Measurements from ENCODE around the gene SLC37A1. TPM values are rescaled to one million over a fixed set of nuclear protein-coding genes. Genes with fewer than 3 reads are reported as not detected.
"Not testable (repeated sequence)": the region's sequence is repeated elsewhere in the genome, so short reads cannot be mapped to it uniquely, and the experiment has no call there.

SLC37A1 gene
- total RNA-seq, 1 donor from 2014 or later = 23.0 TPM

DNA sequence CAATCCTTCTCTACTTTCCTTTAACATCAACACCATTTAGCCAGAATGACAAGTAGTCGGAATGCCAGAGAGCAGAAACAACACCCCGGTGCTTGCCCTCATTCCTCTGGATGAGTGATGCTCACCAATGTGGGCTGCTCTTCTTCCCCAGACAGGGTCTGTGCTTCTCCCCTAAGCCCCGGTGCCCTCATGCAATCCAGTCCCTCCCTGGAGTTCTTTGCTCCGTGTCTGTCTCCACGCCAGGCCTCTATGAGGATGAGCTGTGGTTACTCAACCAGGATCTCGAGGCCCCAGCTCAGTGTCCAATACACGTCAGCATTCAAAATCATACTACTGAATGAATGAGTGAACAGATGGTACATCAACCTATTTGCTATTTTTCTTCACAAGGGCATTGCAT is 110.0 kb downstream of the SLC37A1 start:
- H3K9me3 Mint-ChIP-seq = no peaks in the 10 kb centered on the region
- no peak for DNase-seq
- no peak overlapping the region for H3K4me3 Mint-ChIP-seq
- H3K4me1 Mint-ChIP-seq = no peaks in the 10 kb centered on the region
- no peaks in the 10 kb centered on the region for H3K36me3 Mint-ChIP-seq (ENCODE audit: low read depth)
- H3K27ac Mint-ChIP-seq = no peak overlapping the region
- intact Hi-C loops (cut with micrococcal nuclease) = no loop called here
- H3K27me3 Mint-ChIP-seq = peaks cover 33% of the 10 kb centered on the region

DNA sequence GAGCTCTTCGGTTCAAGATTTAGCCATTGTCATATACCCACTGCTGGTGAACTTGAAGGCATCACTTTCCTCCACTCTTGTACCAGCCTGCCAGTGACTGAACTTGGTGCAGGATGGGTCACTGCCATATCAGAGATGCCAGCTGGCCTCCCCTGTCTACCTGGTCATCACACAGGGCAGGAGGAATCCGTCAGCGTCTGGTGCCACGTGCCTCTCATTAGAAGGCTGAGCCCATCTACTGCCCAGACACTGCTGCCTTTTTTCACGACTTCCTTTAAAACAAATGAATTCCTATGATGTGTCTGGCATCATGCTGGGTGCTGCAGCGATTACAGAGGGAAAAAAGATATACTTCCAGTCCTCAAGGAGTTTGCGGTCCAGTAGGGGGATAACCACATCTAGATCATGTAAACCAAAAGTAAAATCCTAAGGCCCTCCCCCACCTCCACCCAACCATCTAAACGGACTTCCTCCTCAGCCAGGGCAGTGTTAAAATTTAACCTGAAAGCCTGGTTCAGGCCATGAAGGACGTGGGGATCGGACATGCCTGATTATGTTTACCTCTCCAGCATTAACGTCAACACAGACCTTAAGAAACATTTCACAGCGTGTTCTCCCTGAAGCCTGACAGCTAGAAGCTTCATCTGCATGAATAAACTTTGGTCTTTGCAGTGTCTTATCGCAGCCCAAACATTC is 110.6 kb downstream of the SLC37A1 start:
- no peaks in the 10 kb centered on the region for H3K9me3 Mint-ChIP-seq
- no peak overlapping the region for H3K4me3 Mint-ChIP-seq
- H3K4me1 Mint-ChIP-seq = no peaks in the 10 kb centered on the region
- DNase-seq = no peak
- no peak overlapping the region for H3K27ac Mint-ChIP-seq
- H3K36me3 Mint-ChIP-seq (ENCODE audit: low read depth) = no peaks in the 10 kb centered on the region
- peaks cover 32% of the 10 kb centered on the region for H3K27me3 Mint-ChIP-seq
- intact Hi-C loops (cut with micrococcal nuclease) = no loop called here

DNA sequence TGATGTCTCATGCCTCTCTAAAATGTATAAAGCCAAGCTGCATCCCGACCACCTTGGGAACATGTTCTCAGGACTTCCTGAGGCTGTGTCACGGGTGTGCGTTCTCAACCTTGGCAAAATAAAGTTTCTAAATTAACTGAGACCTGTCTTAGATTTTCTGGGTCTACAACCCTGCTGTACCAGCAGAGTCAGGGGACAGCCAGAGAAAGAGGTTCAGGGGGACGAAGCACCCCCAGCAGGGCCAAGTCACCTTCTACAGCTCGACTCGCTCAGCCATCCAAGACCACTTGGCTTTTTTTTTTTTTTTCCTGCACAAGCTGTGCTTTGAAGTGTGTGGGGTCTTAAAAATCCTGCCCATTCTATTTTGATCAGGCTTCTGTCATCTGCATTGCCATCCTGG is 111.3 kb downstream of the SLC37A1 start:
- Mint-ChIP-seq H3K36me3 (ENCODE audit: low read depth) (no peaks in the 10 kb centered on the region), H3K4me1 (no peaks in the 10 kb centered on the region), H3K27me3 (peaks cover 29% of the 10 kb centered on the region), H3K27ac (no peak overlapping the region), H3K9me3 (no peaks in the 10 kb centered on the region), H3K4me3 (no peak overlapping the region)
- no peak for DNase-seq
- intact Hi-C loops (cut with micrococcal nuclease) = no loop called here

DNA sequence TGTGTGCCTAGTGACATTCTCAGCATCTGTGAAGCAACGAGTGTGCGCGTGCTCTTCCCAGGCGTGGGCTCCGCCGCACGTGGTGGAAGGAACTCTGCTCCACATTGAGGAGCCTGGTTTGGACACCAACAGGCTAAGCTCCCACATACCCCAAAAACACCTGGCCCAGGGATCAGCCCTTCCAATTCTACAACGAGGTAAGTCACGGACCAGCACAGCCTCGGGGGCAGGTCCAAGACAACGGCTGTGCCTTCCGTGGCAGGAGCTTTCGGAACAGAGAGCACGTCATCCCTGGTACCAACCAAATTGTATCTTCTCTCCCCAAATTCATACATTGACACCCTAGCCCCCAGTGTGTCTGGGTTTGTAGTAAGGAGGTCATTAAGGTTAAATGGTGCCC is 112.5 kb downstream of the SLC37A1 start:
- H3K27me3 Mint-ChIP-seq = peaks cover 26% of the 10 kb centered on the region
- DNase-seq = no peak

DNA sequence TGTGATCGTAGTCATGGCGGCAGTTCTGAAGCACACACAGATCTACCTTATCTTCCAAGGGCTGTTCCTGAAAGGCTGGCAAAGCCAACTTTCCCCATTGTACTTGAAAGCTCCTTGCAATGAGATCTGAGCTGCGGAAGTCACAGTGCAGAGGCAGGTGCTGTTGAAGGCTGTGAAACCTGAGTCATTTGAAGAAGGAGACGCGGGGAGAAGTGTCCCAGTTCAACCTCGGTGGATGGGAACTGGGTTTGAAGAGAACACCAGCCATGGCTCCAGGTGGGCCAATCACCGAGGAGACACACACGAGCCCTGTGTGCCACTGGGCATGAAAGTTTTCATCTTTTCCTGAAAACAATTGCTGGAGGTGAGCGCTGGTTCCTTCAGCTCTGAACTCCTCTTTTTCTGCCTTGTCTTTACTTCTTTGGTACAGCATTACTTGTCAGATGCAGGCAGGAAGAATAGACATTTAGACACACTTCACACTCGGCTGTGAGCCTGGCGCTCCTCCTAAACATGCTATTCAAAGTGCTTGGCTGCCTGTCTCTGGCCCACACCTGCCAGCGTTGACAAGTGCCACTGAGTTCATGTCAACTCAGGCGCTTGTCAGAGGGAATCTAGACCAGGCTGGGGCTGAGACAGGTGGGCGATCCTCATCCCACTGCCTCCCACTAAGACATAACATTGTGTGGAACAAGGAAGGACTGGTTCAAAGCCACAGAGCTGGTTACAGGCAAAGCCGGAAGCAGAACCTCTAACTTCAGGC is 114.1 kb downstream of the SLC37A1 start:
- Mint-ChIP-seq H3K4me3 (no peak overlapping the region), H3K4me1 (no peaks in the 10 kb centered on the region), H3K9me3 (no peaks in the 10 kb centered on the region), H3K27me3 (peaks cover 17% of the 10 kb centered on the region), H3K27ac (no peak overlapping the region), H3K36me3 (ENCODE audit: low read depth) (no peaks in the 10 kb centered on the region)
- no peak for DNase-seq
- intact Hi-C loops (cut with micrococcal nuclease) = no loop called here

More for the DNA sequence above, 112.5 kb downstream of the SLC37A1 start:
- Mint-ChIP-seq H3K27ac (no peak overlapping the region), H3K36me3 (ENCODE audit: low read depth) (no peaks in the 10 kb centered on the region), H3K4me1 (no peaks in the 10 kb centered on the region), H3K9me3 (no peaks in the 10 kb centered on the region), H3K4me3 (no peak overlapping the region)
- intact Hi-C loops (cut with micrococcal nuclease) = no loop called here

DNA sequence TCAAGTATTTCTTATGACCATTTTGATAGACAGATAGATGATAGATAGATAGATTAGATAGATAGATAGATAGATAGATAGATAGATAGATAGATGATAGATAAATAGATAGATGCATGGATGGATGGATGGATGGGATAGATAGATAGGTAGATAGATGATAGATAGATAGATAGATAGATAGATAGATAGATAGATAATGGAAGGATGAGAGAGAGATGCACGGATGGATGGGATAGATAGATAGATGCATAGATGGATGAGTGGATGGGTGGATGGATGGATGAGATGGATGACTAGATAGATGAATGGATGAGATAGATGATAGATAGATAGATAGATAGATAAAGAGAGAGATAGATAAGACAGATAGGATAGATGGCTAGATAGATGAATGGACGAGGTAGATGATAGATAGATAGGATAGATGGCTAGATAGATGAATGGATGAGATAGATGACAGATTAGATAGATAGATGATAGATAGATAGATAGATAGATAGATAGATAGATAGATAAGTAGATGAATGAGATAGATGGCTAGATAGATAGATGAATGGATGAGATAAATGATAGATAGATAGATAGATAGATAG is 114.9 kb downstream of the SLC37A1 start:
- H3K27ac Mint-ChIP-seq; H3K9me3 Mint-ChIP-seq; H3K36me3 Mint-ChIP-seq (ENCODE audit: low read depth); H3K4me1 Mint-ChIP-seq; DNase-seq; intact Hi-C loops (cut with micrococcal nuclease); H3K4me3 Mint-ChIP-seq: not testable (repeated sequence)
- peaks cover 17% of the 10 kb centered on the region for H3K27me3 Mint-ChIP-seq

DNA sequence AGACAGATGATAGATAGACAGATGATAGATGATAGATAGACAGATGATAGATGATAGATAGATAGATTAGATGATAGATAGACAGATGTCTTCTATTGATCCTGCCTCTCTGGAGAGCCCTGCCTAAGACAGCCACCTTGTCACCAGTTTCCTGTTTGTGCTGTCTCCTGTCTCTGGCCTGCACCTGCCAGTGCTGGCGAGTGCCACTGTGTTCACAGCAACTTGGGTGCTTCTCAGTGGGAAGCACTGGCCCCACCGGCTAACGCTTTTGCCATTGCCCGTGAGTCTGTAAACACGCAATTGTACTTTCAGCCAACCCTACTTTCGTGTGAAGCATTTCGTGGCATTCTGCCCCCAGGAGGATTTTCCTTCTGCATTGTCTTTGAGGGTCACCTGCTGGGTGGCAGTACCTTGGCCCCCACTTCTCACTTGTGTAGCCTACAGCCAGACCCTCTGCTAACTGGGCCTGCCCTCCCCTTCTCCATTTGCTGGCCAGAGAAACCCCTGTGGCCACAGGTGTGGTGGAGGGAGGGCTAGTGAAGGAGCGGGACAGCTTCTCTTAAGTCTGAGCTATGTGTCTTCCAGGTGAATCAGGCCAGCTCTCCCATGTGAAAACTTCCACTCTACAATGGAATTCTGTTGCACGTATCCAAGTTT is 116.4 kb downstream of the SLC37A1 start:
- Mint-ChIP-seq H3K27me3 (peaks cover 12% of the 10 kb centered on the region), H3K4me3 (no peak overlapping the region), H3K27ac (no peak overlapping the region), H3K4me1 (no peaks in the 10 kb centered on the region), H3K9me3 (no peaks in the 10 kb centered on the region), H3K36me3 (ENCODE audit: low read depth) (no peaks in the 10 kb centered on the region)
- DNase-seq = no peak
- intact Hi-C loops (cut with micrococcal nuclease) = no loop called here

DNA sequence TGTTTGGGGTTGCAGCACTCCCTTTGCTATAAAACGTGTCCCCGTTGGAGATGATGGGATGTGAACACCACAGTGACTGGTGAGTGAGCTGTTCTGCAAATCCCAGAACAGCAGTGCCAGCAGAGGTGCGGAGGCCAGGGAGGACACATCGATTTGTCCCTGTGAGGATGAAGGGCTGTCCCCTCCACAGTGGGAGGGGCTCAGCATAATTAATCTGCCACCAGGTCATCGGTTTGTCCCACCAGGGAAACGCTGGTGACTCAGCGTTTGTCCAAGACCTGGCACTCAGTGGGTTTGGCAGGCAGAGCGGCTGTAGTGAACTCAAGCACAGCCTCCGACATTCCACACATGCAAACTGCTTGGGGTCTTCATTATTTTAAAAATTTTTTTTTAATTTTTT is 117.0 kb downstream of the SLC37A1 start:
- DNase-seq = no peak
- H3K27me3 Mint-ChIP-seq = peaks cover 11% of the 10 kb centered on the region
- H3K9me3 Mint-ChIP-seq = no peaks in the 10 kb centered on the region
- no peak overlapping the region for H3K27ac Mint-ChIP-seq
- intact Hi-C loops (cut with micrococcal nuclease) = no loop called here
- H3K4me3 Mint-ChIP-seq = no peak overlapping the region
- H3K4me1 Mint-ChIP-seq = no peaks in the 10 kb centered on the region
- no peaks in the 10 kb centered on the region for H3K36me3 Mint-ChIP-seq (ENCODE audit: low read depth)

Other genes starting within 250 kb of the SLC37A1 start
- not detected in 2 replicates for gene TFF3, start 198.4 kb upstream of the SLC37A1 start, total RNA-seq
- gene TFF2, start 162.9 kb upstream of the SLC37A1 start, total RNA-seq = not detected in 2 replicates
- not detected in 2 replicates for gene TFF1, start 147.3 kb upstream of the SLC37A1 start, total RNA-seq
- gene TMPRSS3, start 117.8 kb upstream of the SLC37A1 start, total RNA-seq = 56.9 and 58.7 TPM in 2 replicates
- gene UBASH3A, start 110.0 kb upstream of the SLC37A1 start, total RNA-seq = 61.4 and 65.7 TPM in 2 replicates
- not detected in 2 replicates for gene RSPH1, start 17.6 kb upstream of the SLC37A1 start, total RNA-seq
- 10.7 and 13.1 TPM in 2 replicates for gene PDE9A, start 139.8 kb downstream of the SLC37A1 start, total RNA-seq

All from activated CD4-positive, alpha-beta T cell treated with anti-CD3 and anti-CD28 coated beads, Interleukin-2, amount 10 ng/mL, durations not matched to agents 24 days and 14 days (primary cell).